NCI-H2107 treated with DMSO at 0.1 percent for 48 hours (cell line): Measurements from ENCODE around the gene RAB40C.

Experiments used
- DNase-seq: peaks from one replicate; lab custom pipeline; 2025; ENCODE audit not compliant: unreplicated experiment; lab: John Stamatoyannopoulos, UW

Gene RAB40C

DNA sequence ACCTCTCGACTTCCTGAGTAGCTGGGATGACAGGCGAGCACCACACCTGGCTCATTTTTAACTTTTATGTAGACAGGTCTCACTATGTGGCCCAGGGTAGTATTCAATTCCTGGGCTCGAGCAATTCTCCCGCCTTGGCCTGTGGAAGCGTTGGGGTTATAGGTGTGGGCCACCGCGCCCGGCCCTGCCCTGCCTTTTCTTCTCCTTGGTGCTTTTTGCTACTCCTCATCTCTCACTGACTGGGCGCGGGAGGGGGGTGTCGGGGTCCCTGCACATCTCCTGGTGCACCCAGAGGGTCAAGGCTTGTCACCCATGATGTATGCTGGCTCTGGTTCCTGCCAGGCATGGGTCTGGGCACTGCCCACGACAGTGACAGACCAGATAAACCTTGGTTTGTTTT lies 54.7 kb downstream of the RAB40C start:
- no peak for DNase-seq

DNA sequence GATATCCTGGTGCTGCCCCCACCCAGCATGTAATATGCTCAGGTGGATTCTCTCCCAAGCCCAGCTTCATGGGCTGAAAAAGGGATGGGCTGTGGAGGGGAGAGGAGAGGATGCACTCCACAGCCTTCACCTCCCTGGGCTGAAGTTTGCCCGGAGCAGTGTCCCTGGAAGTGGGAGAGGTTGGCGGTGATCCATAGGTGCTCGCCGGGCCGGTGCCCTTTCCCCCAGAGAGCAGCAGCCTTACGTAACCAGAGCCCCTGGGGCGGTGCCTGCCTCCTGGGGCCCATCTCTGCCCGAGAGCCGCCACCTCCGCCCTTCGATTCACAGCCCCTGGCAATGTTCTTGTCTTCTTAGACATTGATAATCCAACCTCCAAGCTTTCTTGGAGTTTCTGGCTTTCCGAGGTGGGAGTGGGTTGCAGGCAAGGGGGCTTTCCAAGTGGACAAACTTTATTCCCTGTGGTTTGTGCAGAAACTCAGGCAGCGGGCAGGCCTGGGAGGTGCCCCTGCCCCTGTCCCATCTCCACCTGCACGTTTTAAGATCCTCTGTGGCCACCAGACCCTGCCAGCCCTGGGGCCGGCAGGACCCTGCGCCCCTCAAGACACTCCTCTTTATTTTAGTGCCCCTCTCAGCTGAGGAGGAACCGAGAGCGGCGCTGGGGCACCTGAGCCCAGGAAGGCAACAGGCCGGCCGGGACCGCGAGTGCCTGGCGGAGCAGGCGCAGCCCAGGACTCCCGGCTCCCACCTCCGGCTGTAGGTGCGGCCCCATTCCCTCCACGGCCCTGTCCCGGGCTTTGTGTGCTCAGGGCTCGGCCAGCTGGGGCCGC lies 56.2 kb downstream of the RAB40C start:
- DNase-seq = no peak

DNA sequence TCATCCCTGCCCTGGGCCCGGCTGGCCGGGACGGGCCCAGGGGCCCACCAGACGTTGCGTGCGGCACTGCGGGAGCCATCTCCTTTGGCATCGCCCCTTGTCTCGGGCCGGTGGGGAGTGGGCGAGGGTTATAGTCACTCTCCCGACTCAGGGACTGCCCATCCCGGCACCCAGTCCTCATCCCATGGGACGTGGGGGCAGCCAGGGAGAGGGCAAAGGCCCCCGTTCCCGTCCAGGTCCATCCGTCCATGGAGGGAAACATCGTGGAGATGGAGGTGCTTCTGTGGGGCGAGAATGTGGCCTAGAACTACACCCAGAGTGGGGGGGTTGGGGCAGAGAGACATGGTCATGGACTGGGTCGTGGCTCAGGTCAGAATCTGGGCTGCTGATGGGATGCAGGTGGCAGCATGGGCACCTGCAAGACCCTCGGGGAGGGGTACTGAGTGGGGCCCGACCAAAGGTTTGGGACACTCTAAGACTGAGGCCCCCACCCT lies 56.9 kb downstream of the RAB40C start:
- no peak for DNase-seq

DNA sequence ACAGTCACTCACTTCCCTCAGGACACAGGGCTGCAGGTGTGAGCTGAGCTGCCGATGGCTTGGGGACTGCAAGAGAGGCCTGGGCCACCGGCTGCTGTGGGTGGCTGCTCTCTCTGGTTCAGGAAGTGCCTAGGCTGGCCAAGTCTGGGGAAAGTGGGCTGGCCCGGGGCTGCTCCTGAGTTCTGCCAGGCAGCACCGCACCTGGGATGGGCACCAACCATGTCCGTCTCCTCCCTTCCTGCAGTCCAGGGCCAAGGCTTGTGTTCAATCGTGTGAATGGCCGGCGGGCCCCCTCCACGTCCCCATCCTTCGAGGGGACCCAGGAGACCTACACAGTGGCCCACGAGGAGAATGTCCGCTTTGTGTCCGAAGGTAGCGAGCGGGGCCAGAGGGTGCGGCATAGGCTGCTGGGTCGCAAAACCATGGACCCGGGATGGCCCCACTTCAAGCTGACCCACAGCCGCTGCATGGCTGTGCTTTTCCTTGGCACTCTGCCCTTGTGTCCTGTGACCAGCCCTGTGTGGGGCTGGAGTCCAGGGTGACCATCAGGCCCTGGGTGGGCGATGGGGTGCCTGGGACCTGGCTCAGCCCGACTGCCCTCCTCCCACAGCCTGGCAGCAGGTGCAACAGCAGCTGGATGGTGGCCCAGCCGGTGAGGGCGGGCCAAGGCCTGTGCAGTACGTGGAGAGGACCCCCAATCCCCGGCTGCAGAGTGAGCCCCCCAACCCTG lies 57.5 kb downstream of the RAB40C start:
- DNase-seq = no peak

DNA sequence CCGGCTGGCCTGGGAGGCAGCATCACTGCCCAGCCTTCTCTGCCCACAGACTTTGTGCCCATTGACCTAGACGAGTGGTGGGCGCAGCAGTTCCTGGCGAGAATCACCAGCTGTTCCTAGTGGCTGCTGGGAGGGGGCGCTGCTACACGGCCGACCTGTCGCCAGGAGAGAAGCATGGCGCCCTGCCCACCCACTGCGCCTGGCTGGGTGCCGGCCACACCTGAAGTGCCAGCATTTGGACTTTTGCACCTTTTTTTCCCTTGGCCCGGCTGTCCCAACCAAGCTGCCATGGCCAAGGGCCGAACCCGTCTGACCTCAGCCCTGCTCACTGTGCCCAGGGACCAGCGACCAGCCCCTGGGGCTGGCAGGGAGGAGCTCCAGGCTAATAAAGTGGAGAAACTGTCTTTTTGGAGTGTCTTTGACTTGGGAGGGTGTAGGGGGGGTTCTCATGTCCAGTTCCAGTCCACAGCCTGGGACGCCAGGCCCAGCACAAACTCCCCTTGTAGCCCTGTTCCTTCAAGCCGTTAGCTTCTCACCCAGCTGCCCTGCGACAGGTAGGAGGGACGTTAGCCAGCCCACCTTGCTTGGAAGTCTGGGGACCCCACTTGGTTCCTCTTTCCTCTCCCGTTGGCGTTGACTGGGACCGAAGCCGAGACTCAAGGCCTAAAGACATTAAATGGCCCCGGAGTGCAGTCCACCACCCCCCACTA lies 58.4 kb downstream of the RAB40C start:
- peak; percentile 13 for DNase-seq

DNA sequence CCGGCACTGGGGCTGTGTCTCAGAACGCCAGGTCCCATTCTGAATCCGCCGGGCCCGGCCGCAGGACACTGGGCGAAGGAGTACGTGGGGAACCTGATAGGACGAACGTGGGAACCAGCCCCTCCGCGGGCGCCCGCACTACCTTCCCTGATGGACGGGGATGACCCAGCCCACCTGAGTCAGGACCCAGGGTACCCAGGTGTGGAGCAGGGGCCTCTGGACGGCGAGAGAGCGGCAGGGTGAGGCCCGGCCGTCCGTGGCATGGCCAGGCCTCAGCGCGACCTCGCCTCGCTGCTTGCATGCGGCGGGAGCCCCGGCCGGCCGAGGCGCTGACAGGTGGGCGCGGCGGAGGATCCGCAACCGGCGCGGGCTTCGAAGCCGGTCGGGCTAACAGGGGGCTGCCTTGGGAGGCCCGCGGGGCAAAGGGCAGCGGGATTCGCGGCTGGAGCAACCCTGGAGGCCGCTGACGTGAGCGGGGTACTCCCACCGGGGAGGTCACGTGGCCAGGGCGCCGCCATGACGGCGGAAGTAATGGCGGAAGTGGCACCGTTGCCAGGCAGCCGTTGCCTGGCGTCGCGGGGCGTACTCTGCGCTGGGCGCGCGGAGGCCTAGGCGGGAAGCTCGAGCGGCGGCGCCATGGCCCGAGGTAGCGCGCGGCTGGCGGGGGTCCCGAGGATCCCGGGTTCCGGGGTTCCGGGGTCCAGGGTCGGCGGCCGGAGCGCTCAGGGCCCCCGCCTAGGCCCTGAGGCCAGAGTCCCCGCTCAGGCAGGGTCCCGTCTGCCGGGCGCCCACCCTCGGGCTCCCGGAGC lies 59.1 kb downstream of the RAB40C start, which contains the start of gene WDR90:
TSS of gene WDR90 (plus strand) at position 585 of the 809 bp plus-strand sequence. CDS start at position 637, 52 bp downstream.
- DNase-seq = peak; percentile 78

DNA sequence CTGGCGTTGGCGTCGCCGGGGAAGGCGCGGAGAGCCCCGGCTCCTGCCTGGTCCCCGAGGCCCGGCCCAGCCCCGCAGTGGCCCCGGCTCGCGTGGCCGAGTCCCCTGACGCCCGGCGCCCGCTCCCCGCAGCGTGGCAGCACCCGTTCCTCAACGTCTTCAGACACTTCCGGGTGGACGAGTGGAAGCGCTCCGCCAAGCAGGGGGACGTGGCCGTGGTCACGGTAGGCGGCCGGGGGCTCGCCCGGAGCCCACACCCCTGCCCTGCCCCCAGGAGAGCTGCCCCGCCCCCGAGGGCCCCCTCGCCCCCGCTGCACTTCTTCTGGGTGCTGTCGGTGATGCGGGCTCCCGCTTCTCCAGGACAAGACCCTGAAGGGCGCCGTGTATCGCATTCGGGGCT lies 59.8 kb downstream of the RAB40C start:
- DNase-seq = no peak

DNA sequence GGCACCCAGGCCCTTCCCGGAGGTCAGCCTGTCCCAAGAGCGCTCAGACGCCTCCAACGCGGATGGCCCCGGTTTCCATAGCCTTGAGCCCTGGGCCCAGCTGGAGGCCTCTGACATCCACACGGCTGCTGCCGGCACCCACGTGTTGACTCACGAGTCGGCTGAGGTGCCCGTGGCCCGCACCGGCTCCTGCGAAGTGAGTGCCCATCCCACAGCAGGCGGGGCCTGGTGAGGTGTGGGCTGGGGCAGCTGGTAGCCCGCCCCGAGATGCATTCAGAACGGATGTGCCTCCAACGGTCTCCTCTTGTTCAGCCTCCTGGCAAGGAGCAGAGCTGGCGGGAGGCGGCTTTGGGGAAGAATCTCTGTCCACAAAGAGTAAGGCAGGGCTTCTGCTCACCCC lies 62.0 kb downstream of the RAB40C start:
- DNase-seq = no peak

DNA sequence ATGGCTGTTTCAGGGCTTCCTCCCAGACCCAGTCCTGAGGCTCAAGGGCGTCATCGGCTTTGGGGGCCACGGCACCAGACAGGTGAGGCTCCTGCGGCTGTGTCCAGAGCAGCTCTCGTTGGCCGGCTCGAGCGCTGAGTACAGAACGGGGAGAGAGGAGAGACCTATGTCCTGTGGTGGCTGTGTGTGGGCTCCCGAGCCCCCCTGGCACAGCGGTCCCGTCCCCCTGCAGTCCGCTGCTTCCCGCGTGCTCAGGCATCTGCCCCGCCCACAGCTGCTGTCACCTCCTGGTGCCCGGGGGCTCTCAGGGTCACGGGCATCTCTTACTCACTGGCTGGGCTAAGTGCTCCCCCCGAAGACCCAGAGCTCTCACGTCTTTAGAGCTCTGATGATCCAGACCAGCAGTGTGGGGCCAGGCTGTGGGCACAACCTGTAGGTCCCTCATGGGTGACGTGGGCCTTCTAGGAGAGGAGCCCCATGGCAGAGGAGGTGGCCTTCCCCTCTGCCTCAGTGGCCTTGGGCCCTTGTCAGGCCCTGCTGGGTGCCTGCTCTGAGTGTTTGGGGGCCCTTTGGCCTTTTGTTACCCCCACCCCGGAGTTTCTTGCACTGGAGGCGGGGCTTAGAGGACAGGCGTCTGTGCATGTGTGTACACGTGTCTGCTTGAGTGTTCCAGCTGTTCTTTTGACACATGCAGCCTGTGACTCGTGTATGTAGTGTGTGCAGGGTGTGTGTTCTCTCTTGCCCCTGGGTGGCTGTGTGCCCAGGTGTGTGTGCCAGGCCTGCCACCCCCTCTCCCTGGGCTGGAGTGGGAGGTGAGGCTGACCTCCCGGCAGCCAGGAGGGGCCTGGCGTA lies 62.8 kb downstream of the RAB40C start:
- DNase-seq = no peak

DNA sequence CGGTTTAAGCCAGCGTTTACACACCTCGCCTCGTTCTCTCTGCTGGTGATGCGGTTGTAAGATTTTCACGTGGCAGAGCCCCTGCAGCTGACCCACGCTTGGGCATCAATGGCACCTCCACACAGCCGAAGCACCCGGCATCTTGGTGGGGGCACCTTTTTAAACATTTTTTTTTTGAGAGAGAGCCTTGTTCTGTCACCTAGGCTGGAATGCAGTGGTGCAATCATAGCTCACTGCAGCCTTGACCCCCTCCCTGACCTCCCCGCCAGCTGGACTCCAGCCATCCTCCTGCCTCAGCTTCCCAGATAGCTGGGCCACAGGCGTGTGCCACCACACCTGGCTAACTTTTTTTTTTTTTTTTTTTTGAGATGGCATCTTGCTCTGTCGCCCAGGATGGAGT lies 64.2 kb downstream of the RAB40C start:
- DNase-seq = no peak

DNA sequence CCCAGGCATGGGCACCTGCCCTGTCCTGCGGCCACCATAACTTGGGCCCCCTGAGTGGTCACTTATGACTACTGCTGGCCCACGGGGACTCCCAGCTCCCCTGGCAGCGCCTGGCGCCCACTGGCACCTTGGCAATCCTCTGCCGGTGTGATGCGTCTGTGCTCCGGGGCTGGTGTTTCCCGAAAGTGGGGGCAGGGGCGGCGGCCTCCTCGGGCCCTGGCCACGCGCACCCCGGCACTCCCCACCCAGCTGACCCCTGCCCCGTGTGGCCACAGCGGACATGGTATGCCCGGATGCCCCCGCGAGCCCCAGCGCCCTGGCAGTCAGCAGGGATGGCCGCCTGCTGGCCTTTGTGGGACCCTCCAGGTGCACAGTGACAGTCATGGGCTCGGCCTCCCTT lies 67.6 kb downstream of the RAB40C start:
- DNase-seq = no peak

DNA sequence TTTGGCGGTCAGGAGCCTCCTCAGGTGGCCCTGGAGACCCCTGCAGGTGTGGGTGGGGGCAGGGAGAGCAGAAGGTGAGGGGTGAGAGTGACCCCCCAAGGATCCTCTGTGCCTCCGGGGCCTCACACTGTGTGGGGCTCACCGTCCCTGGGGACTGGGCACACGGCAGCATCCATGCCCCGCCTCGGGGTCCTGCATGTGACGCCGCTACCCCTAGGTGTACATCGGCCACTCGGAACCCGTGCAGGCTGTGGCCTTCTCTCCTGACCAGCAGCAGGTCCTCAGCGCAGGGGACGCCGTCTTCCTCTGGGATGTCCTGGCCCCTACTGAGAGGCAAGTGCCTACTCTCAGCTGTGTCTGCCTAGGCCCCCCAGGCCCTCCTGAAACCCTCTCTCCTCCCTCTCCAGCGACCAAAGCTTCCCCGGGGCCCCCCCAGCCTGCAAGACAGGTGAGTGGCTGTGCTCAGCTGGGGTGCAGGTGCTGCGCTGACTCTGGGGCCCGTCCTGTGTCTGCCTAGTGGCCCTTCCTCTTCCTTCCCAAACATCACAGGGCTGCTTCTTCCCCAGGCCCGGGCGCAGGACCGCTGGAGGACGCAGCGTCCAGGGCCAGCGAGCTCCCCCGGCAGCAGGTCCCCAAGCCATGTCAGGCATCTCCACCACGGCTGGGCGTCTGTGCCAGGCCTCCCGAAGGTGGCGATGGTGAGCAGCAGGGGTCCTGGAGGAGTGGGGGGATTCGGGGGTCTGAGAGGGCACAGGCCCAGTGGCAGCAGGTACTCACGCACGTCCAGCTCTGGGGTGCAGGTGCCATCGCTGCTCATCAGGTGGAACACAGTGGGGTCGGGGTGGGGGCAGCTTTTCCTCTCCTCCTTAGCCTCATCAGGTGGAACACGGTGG lies 69.1 kb downstream of the RAB40C start:
- DNase-seq = no peak

DNA sequence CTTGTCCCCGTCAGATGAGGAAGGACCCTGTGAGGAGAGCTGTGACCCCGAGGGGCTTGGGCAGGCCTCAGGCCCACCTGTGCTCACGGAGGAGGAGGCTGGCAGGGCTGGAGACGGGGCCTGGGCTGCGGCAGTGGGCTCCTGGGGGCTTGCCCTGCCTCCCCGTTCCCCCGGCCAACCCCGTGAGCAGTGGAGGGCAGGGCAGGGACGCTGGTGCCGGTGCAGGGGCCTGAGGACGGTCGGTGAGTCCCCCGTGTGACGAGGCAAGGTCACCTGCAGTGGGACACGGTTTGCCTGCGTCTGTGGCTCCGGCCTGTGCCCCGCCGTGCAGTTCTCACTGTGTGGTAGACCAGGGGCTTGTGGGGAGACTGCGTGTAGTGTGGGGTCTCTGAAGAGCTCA lies 69.8 kb downstream of the RAB40C start:
- DNase-seq = no peak

DNA sequence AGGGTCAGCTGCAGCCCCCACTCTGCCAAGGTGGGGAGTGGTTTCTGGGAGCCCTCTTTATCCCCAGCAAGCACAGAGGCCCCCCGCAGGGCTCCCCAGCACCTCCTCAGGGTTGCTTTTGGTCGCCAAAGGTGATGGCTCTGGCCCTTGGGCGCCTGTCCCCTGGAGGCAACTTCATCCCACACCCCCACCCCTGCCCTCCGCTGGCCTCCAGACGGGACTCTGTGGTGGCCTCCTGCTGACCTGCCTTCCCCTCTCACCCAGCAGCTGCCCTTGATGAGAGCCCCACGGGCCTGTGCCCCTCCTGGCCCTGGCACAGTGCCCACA lies 70.2 kb downstream of the RAB40C start:
- DNase-seq = no peak

DNA sequence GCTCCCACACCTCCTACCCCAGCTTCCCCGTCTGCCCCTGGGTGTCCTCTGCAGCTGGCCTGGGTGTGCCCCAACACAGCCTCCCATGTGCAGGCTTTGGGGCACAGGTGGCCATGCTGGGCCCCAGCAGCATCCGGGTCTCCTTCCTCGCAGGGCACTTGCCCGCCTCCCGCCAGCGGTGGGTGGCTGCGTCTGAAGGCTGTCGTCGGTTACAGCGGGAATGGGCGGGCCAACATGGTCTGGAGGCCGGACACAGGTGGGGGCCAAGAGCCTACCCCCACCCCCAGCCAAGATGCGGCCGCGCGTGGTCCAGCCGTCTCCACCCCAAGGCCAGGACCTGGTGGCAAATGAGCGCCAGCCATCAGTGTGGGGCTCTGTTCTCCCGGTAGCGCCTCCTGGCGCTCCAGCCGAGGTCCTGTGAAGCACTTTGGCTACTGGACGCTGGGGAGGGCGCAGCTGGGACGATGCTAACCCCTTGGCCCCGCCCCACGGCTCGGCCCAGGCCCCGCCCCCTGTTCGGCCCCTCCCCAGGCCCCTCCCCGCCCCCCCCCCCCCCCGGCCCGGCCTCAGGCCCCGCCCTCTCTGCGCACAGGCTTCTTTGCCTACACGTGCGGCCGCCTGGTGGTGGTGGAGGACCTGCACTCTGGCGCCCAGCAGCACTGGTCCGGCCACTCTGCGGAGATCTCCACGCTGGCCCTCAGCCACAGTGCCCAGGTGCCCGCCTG lies 70.8 kb downstream of the RAB40C start:
- DNase-seq = no peak

DNA sequence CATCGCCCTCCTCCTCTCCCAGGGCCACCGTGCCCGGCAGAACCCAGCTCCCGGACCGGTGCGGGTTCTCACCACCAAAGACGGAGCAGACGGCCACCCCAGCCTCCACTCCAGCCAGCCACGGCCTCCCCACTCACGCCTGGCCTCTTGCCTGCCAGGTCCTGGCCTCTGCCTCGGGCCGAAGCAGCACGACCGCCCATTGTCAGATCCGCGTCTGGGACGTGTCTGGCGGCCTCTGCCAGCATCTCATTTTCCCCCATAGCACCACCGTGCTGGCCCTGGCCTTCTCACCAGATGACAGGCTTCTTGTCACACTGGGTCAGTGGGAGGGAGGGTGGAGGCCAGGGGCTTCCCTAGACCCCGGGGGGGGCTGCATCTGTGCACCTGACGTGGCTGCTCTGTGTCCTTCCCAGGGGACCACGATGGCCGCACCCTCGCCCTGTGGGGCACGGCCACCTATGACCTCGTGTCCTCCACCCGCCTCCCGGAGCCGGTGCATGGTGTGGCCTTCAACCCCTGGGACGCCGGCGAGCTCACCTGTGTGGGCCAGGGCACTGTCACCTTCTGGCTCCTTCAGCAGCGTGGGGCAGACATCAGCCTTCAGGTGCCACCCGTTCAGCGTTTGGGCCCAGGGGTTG lies 71.4 kb downstream of the RAB40C start:
- DNase-seq = no peak

DNA sequence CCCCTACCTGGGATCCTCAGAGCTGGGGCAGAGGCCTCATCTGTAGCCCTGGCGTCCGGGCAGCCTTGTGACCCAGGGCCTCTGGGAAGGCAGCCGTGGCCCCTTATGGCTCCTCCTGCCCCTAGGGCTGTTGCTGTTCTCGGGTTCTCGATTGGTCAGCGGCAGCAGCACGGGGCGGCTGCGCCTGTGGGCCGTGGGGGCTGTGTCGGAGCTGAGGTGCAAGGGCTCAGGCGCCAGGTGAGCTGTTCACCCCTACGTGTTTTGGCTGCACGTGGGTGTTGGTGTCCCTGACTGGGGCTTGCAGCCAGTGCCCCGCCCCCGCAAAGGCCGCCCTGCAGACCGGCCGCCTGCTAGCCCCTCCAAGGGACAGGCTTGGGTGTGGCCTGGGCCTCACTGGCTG lies 72.2 kb downstream of the RAB40C start:
- DNase-seq = no peak

DNA sequence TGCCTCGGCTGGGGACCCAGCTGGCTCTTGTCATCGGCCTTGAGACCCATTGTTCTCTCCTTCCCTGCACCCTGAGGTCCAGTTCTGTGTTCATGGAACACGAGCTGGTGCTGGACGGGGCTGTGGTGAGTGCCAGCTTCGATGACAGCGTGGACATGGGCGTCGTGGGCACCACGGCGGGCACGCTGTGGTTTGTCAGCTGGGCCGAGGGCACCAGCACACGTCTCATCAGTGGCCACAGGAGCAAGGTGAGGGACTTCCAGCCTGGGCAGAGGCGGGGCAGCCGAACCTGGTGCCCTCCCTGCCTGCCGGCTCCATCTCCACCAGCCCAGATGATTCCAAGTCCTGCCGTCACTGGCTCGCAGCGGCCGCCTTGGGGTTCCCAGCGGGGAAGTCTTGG lies 72.7 kb downstream of the RAB40C start:
- DNase-seq = no peak
